Upper lobe of left lung (tissue), 4 donors: ENCODE data around the gene LRRN2.

Experiments used
- CTCF ChIP-seq, 6 experiments: fragments of 450-650 bp in 4 of 6; fragments of 200-600 bp in 2 of 6; sonication (generic) in 2 of 6; IDR thresholded peaks; one replicate each; pipeline ENCODE4 v1.5.1; 2016 to 2019; ENCODE audit warnings: antibody characterized with exemption in 6 of 6
- EP300 ChIP-seq, 4 donors: sonication (generic); formaldehyde crosslinking; IDR thresholded peaks; one replicate each; pipeline ENCODE4 v1.5.1; 2017; ENCODE audit warnings: antibody characterized with exemption in 4 of 4, control low read depth in 2 of 4
- POLR2A ChIP-seq, 4 donors: fragments of 450-650 bp; IDR thresholded peaks; one replicate each; pipeline ENCODE4 v1.5.1; 2016 to 2017; ENCODE audit warnings: antibody characterized with exemption in 4 of 4, mild to moderate bottlenecking in 2 of 4
- POLR2AphosphoS5 ChIP-seq, 2 donors: sonication (generic); formaldehyde crosslinking; IDR thresholded peaks; one replicate each; pipeline ENCODE4 v1.5.1; 2017; ENCODE audit warnings: antibody characterized with exemption in 2 of 2

- TF ChIP-seq POLR2AphosphoS5 (IDR thresholded peaks at IDR 0.05) = no peak
- no peak for TF ChIP-seq CTCF (IDR thresholded peaks at IDR 0.05)
- TF ChIP-seq POLR2A (IDR thresholded peaks at IDR 0.05) = no peak
- no peak for TF ChIP-seq EP300 (IDR thresholded peaks at IDR 0.05)
Observed at GRCh38 chr1:204577794-204578478, 107.6 kb downstream of the LRRN2 start.
